GM12864 (cell line): ENCODE data around the gene RECK.
"Not testable (repeated sequence)": the region's sequence is repeated elsewhere in the genome, so short reads cannot be mapped to it uniquely, and the experiment has no call there.

Experiments
- DNase-seq: peaks from one replicate; pipeline ENCODE4 v3.0.0-alpha.2; 2011; ENCODE audit warnings: low read depth
- H3K4me3 ChIP-seq: 2 replicates; pipeline ENCODE4 v1.5.1; 2011; ENCODE audit warnings: mild to moderate bottlenecking, low read depth, low read length, control low read depth
- CTCF ChIP-seq: IDR thresholded peaks from 2 replicates; pipeline ENCODE4 v1.5.1; 2011; ENCODE audit warnings: low read depth, mild to moderate bottlenecking, moderate library complexity, low read length, control low read depth, inconsistent platforms; ENCODE audit errors: missing control alignments

Gene RECK

DNA sequence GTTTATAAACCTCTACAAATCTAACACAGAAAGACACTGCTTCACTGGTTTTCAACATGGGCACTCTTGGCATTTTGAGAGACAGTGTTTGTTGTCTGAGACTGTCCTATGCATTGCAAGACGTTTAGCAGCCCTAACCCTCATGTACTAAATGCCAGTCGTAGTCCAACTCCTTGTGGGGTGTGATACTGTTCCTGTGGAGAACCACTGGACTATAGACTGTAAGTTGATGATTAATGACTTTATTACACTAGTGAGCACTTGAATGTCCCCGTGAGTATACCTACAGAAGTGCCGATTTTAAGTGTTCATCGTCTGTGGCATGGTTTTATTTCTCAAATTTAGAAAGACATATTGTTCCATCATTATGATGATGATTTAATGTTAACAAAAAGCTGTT is 46.2 kb downstream of the RECK start:
- no peak for TF ChIP-seq CTCF
- no peak overlapping the region for H3K4me3 ChIP-seq
- no peak for DNase-seq

DNA sequence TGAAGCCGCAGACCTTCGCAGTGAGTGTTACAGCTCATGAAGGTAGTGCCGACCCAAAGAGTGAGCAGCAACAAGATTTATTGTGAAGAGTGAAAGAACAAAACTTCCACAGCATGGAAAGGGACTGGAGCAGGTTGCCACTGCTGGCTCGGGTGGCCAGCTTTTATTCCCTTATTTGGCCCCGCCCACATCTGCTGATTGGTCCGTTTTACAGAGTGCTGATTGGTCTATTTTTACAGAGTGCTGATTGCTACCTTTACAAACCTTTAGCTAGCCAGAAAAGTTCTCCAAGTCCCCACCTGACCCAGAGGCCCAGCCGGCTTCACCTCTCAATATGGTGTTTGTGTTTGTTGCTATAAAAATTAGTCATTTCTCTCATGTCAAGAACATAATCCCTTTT is 49.7 kb downstream of the RECK start:
- DNase-seq = no peak
- TF ChIP-seq CTCF = no peak
- H3K4me3 ChIP-seq = no peak overlapping the region

- not testable (repeated sequence) for DNase-seq
Observed at GRCh38 chr9:36087054-36087453, 50.3 kb downstream of the RECK start.

DNA sequence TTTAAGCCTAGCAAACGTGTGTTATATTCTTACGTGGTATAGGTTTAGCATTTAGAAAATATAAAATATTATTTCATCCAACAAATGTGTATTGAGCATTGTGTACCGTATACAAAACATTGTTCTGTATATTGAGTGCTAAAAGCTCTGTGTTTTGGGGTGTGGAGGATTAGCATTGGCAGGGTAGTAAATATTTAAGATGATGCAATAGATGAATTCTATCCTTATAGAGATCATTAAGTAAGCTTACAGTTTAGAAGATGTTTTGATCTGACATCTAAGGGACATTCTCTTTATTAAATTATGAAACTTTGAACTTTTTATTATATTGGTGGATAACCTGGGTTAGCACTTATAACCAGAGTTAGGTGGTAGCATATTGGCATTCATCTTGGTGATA is 51.3 kb downstream of the RECK start:
- TF ChIP-seq CTCF = no peak
- no peak overlapping the region for H3K4me3 ChIP-seq
- DNase-seq = no peak

More at GRCh38 chr9:36087054-36087453, 50.3 kb downstream of the RECK start:
- not testable (repeated sequence) for H3K4me3 ChIP-seq

- no peak overlapping the region for H3K4me3 ChIP-seq
- DNase-seq = no peak
- no peak for TF ChIP-seq CTCF
Observed at GRCh38 chr9:36091026-36091953, 54.6 kb downstream of the RECK start.

DNA sequence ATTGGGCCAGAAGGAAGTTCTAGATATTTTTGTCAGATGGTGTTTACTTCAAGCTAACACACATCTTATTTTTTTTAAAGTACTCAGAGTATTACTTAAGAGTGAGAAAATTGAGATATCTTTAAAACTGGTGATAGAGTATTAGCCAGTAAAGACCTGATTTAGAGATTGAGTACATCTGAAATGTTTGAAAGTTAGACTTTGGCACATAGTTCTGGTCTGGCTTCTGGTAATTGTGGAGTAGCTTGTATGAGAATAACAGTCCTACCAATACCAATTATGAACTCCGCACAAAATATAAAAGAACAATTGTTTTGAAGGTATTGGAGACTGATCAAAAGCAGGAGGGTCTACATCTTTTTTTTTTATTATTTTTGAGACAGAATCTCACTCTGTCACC is 55.3 kb downstream of the RECK start:
- no peak for TF ChIP-seq CTCF
- H3K4me3 ChIP-seq = no peak overlapping the region
- DNase-seq = no peak

GRCh38 chr9:36092509-36093215 is 55.9 kb downstream of the RECK start:
- peak; percentile 81 for DNase-seq
- TF ChIP-seq CTCF = no peak
- H3K4me3 ChIP-seq = no peak overlapping the region
